Tibial nerve (tissue), 4 donors: Measurements from ENCODE around the gene CDC123.

Experiments used
- EP300 ChIP-seq, 2 donors: sonication (generic); formaldehyde crosslinking; IDR thresholded peaks; one replicate each; pipeline ENCODE4 v1.6.1; 2017; ENCODE audit warnings: antibody characterized with exemption in 2 of 2, mild to moderate bottlenecking in 1 of 2
- POLR2A ChIP-seq, 2 donors: fragments of 450-650 bp; IDR thresholded peaks; one replicate each; pipeline ENCODE4 v1.6.1; 2017; ENCODE audit warnings: antibody characterized with exemption in 2 of 2, mild to moderate bottlenecking in 2 of 2, moderate library complexity in 2 of 2
- TF ChIP-seq, protein P1 (sequence below), 5 experiments: fragments of 200-600 bp in 3 of 5; fragments of 450-650 bp in 2 of 5; sonication (generic) in 3 of 5; IDR thresholded peaks; one replicate each; pipeline ENCODE4 v1.5.1; 2016 to 2019; ENCODE audit warnings: antibody characterized with exemption in 5 of 5, mild to moderate bottlenecking in 3 of 5, moderate library complexity in 2 of 5

- no peak for TF ChIP-seq EP300 (IDR thresholded peaks at IDR 0.05)
- no peak for TF ChIP-seq POLR2A (IDR thresholded peaks at IDR 0.05)
- TF ChIP-seq, protein P1, sequence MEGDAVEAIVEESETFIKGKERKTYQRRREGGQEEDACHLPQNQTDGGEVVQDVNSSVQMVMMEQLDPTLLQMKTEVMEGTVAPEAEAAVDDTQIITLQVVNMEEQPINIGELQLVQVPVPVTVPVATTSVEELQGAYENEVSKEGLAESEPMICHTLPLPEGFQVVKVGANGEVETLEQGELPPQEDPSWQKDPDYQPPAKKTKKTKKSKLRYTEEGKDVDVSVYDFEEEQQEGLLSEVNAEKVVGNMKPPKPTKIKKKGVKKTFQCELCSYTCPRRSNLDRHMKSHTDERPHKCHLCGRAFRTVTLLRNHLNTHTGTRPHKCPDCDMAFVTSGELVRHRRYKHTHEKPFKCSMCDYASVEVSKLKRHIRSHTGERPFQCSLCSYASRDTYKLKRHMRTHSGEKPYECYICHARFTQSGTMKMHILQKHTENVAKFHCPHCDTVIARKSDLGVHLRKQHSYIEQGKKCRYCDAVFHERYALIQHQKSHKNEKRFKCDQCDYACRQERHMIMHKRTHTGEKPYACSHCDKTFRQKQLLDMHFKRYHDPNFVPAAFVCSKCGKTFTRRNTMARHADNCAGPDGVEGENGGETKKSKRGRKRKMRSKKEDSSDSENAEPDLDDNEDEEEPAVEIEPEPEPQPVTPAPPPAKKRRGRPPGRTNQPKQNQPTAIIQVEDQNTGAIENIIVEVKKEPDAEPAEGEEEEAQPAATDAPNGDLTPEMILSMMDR (IDR thresholded peaks at IDR 0.05): no peak
These were observed 83.3 kb downstream of the CDC123 start for GRCh38 chr10:12279281-12279680.
